Loucy (cell line): ENCODE results near the gene ZNF662.

ENCODE experiments used
- H2AFZ ChIP-seq: fragments of 200-600 bp; sonication (generic); 2 replicates; pipeline ENCODE4 v1.6.0; 2016; ENCODE audit warnings: antibody characterized with exemption, mild to moderate bottlenecking, low read length, moderate library complexity
- H3F3A ChIP-seq: fragments of 200-600 bp; 2 replicates; pipeline ENCODE4 v1.6.0; 2016; ENCODE audit warnings: antibody characterized with exemption, low read depth, mild to moderate bottlenecking
- H3K27me3 ChIP-seq: fragments of 200-600 bp; sonication (generic); 2 replicates; pipeline ENCODE4 v1.6.1; 2014; ENCODE audit warnings: low read length, mild to moderate bottlenecking; ENCODE audit not compliant: insufficient read depth, poor library complexity, severe bottlenecking
- H3K36me3 ChIP-seq: fragments of 200-600 bp; sonication (generic); 2 replicates; pipeline ENCODE4 v1.6.1; 2016; ENCODE audit warnings: low read length; ENCODE audit not compliant: insufficient read depth
- H3K4me1 ChIP-seq: fragments of 200-600 bp; sonication (generic); 2 replicates; pipeline ENCODE4 v1.5.1; 2014; ENCODE audit warnings: low read length, mild to moderate bottlenecking; ENCODE audit not compliant: insufficient read depth, poor library complexity, severe bottlenecking
- H3K4me2 ChIP-seq: fragments of 200-600 bp; sonication (generic); 2 replicates; pipeline ENCODE4 v1.6.0; 2014; ENCODE audit warnings: antibody characterized with exemption, low read length, low read depth, mild to moderate bottlenecking; ENCODE audit not compliant: poor library complexity, severe bottlenecking
- H3K4me3 ChIP-seq: fragments of 200-600 bp; sonication (generic); 2 replicates; pipeline ENCODE4 v1.5.1; 2014; ENCODE audit warnings: low read length, mild to moderate bottlenecking, mixed read lengths; ENCODE audit not compliant: poor library complexity, severe bottlenecking
- H3K79me2 ChIP-seq: fragments of 200-600 bp; sonication (generic); 2 replicates; pipeline ENCODE4 v1.6.1; 2014; ENCODE audit warnings: low read length; ENCODE audit not compliant: insufficient read depth
- H3K9ac ChIP-seq: fragments of 200-600 bp; sonication (generic); 2 replicates; pipeline ENCODE4 v1.6.0; 2014; ENCODE audit warnings: mild to moderate bottlenecking, low read depth, low read length, moderate library complexity; ENCODE audit not compliant: poor library complexity, severe bottlenecking
- H3K9me2 ChIP-seq: fragments of 200-600 bp; sonication (generic); replicated peaks from 2 replicates; pipeline ENCODE4 v1.6.1; 2016; ENCODE audit warnings: low read depth, low read length, mixed read lengths
- H3K9me3 ChIP-seq: fragments of 200-600 bp; sonication (generic); 2 replicates; pipeline ENCODE4 v1.6.1; 2014; ENCODE audit warnings: mild to moderate bottlenecking, antibody characterized with exemption, low read length, low read depth; ENCODE audit not compliant: insufficient read depth
- H4K20me1 ChIP-seq: fragments of 200-600 bp; sonication (generic); 2 replicates; pipeline ENCODE4 v1.6.0; 2014; ENCODE audit warnings: antibody characterized with exemption, low read length, mild to moderate bottlenecking; ENCODE audit not compliant: insufficient read depth, poor library complexity, severe bottlenecking
- CTCF ChIP-seq: fragments of 200-600 bp; sonication (generic); conservative IDR thresholded peaks from 2 replicates; pipeline ENCODE4 v1.5.1; 2014; ENCODE audit warnings: mild to moderate bottlenecking, antibody characterized with exemption, low read length
- EZH2phosphoT487 ChIP-seq: fragments of 200-600 bp; IDR thresholded peaks from 2 replicates; pipeline ENCODE4 v1.6.1; 2018; ENCODE audit warnings: antibody characterized with exemption, mild to moderate bottlenecking, moderate library complexity, borderline replicate concordance

Gene ZNF662

GRCh38 chr3:42876940-42877720 lies 28.8 kb upstream of the ZNF662 start:
- Histone ChIP-seq H3K9me2 (no peaks in the 10 kb centered on the region), H3K4me2 (no peak overlapping the region), H3K27me3 (no peaks in the 10 kb centered on the region), H3K4me1 (peaks cover 16% of the 10 kb centered on the region), H3K4me3 (no peak overlapping the region), H3F3A (no peaks in the 10 kb centered on the region), H3K9me3 (no peaks in the 10 kb centered on the region), H2AFZ (no peak overlapping the region), H4K20me1 (no peaks in the 10 kb centered on the region), H3K36me3 (no peaks in the 10 kb centered on the region), H3K79me2 (no peaks in the 10 kb centered on the region), H3K9ac (no peak overlapping the region)
- TF ChIP-seq CTCF (no peak), EZH2phosphoT487 (no peak)

- no peaks in the 10 kb centered on the region for H3K79me2 ChIP-seq
- no peaks in the 10 kb centered on the region for H3K9me3 ChIP-seq
- H3F3A ChIP-seq: no peaks in the 10 kb centered on the region
- no peak overlapping the region for H3K9ac ChIP-seq
- no peaks in the 10 kb centered on the region for H4K20me1 ChIP-seq
- H3K36me3 ChIP-seq: no peaks in the 10 kb centered on the region
- peaks cover 16% of the 10 kb centered on the region for H3K4me1 ChIP-seq
- H2AFZ ChIP-seq: no peak overlapping the region
- H3K9me2 ChIP-seq: no peaks in the 10 kb centered on the region
- H3K4me3 ChIP-seq: no peak overlapping the region
- no peak overlapping the region for H3K4me2 ChIP-seq
- H3K27me3 ChIP-seq: no peaks in the 10 kb centered on the region
- TF ChIP-seq CTCF (no peak), EZH2phosphoT487 (no peak)
Observed at GRCh38 chr3:42877881-42878280, 28.1 kb upstream of the ZNF662 start.

- no peak for TF ChIP-seq EZH2phosphoT487
- TF ChIP-seq CTCF: no peak
- Histone ChIP-seq H3K79me2 (no peaks in the 10 kb centered on the region), H3K36me3 (no peaks in the 10 kb centered on the region), H3K4me1 (peaks cover 11% of the 10 kb centered on the region), H2AFZ (peak overlapping the region; percentile 96), H3F3A (no peaks in the 10 kb centered on the region), H3K9ac (peak overlapping the region; percentile 59), H3K9me3 (no peaks in the 10 kb centered on the region), H3K27me3 (no peaks in the 10 kb centered on the region), H4K20me1 (no peaks in the 10 kb centered on the region), H3K9me2 (no peaks in the 10 kb centered on the region), H3K4me3 (peak overlapping the region; percentile 73), H3K4me2 (peak overlapping the region; percentile 89)
Observed at GRCh38 chr3:42880183-42880582, 25.8 kb upstream of the ZNF662 start.
